ENCODE data around the gene SEC63.

The SEC63 gene

GRCh38 chr6:107833136-107833535 lies 124.9 kb downstream of the SEC63 start:
- TF ChIP-seq, protein P1, sequence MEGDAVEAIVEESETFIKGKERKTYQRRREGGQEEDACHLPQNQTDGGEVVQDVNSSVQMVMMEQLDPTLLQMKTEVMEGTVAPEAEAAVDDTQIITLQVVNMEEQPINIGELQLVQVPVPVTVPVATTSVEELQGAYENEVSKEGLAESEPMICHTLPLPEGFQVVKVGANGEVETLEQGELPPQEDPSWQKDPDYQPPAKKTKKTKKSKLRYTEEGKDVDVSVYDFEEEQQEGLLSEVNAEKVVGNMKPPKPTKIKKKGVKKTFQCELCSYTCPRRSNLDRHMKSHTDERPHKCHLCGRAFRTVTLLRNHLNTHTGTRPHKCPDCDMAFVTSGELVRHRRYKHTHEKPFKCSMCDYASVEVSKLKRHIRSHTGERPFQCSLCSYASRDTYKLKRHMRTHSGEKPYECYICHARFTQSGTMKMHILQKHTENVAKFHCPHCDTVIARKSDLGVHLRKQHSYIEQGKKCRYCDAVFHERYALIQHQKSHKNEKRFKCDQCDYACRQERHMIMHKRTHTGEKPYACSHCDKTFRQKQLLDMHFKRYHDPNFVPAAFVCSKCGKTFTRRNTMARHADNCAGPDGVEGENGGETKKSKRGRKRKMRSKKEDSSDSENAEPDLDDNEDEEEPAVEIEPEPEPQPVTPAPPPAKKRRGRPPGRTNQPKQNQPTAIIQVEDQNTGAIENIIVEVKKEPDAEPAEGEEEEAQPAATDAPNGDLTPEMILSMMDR (conservative IDR thresholded peaks at IDR 0.05; ENCODE audit: low read length): no peak
- DNase-seq (ENCODE audit: low read depth): no peak
- H3K4me3 ChIP-seq (ENCODE audit: low read length): no peak overlapping the region

DNA sequence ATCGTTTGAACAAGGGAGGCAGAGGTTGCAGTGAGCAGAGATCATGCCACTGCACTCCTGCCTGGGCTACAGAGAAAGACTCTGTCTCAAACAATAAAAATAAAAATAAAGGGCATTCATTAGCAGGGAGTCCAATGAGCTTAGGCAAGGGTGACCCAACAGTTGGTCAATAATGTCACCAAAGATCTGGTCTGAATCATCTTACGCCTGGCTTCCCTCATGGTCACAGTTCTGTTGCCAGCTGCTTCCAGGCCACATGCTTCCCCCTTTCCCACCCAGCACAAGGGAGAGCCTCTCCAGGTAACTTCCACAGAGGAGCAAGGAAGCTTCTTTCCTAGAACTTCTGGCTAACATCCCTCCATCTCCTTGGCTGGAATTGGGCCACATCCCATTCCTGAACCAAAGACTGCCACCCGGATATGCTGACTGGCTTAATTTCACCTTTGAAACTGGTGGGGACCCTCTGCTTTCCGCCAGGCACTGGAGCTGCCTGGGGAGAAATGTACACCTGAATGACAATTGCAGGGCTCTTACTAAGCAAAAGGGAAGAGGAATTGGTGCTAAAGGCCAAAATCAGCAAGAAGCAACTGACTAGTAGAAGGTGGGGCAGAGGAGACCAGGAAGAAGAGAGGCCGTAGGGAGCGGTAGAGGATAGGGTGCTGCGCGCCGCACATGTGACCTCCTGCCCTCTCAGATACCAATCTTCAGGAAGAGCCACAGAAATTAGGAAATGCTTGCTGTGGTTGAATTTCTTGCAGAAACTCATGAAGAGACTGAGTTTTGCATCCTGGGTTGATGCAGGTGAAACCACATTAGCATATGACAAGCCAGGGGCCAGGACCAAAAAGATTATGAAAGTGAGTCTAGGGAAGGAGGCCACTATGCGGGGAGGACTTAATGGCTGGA lies 125.6 kb downstream of the SEC63 start:
- DNase-seq (ENCODE audit: low read depth): no peak
- TF ChIP-seq, protein P1 (conservative IDR thresholded peaks at IDR 0.05; ENCODE audit: low read length): no peak
- no peak overlapping the region for H3K4me3 ChIP-seq (ENCODE audit: low read length)

GRCh38 chr6:107830060-107830459 lies 127.9 kb downstream of the SEC63 start:
- no peak overlapping the region for H3K4me3 ChIP-seq (ENCODE audit: low read length)
- TF ChIP-seq, protein P1 (conservative IDR thresholded peaks at IDR 0.05; ENCODE audit: low read length): no peak
- no peak for DNase-seq (ENCODE audit: low read depth)

DNA sequence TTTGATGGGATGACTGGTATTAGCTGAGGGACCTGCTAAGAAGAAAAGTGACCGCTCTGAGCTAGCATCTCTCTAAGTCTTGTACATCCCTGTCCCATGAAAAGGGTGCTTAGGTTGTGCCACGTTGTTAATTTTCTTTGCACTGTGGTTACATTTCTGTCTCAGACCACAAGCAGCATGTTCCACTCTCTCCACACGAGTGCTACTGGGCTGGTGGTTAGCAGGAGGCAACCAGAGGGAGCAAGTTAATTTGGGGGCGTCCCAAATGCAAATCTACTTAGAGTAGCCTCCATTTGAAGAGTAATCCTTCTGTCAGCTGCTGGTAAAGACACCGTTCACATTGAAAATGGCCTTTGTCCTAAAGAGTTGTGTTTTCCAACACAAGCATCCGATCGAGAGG lies 130.5 kb downstream of the SEC63 start:
- H3K4me3 ChIP-seq (ENCODE audit: low read length): no peak overlapping the region
- TF ChIP-seq, protein P1 (conservative IDR thresholded peaks at IDR 0.05; ENCODE audit: low read length): no peak
- no peak for DNase-seq (ENCODE audit: low read depth)

GRCh38 chr6:107823047-107823557 lies 134.9 kb downstream of the SEC63 start:
- TF ChIP-seq, protein P1 (conservative IDR thresholded peaks at IDR 0.05; ENCODE audit: low read length): no peak
- DNase-seq (ENCODE audit: low read depth): no peak
- H3K4me3 ChIP-seq (ENCODE audit: low read length): no peak overlapping the region

DNA sequence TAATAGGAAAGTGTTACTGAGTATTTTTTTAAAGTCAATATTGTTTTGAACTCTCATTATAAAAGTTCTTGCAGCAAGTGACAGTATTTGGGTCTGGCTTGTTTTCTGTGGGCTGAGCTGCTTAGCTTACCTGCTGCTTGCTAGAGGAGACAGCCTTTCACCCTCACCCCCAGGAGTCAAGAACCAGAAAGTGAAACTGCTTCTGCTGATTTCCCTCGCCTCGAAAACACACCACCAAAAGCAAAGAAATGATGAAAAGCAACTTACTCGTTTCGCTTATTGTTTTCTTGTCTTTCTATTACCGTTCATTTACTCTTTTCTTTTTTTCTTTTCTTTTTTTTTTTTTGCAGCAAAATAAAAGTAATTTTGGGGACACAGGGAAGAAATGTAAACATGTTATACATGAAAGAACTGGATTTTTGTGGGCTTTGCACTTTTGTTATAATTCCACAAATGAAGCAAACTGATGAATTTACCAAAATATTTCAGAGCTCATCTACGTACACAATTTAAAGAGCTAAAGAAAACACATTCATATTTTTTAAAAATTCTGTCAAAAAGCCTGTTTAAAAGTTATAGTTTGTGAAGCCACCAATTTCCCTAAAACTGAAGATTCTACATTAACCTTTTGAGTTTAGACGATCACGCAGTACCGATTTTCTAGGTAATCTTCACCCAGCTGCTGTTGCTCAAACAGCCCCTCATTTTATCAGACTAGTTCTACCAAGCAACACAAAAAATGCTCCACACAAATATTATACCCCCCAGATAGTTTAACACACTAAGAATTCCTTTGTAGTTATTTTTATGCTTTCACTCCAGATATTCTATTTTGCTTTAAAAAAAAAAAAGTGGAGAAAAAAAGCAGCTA lies 135.6 kb downstream of the SEC63 start:
- H3K4me3 ChIP-seq (ENCODE audit: low read length): no peak overlapping the region
- DNase-seq (ENCODE audit: low read depth): no peak
- TF ChIP-seq, protein P1 (conservative IDR thresholded peaks at IDR 0.05; ENCODE audit: low read length): no peak
